Measurements from ENCODE around the gene CTU1. TPM values are rescaled to one million over a fixed set of nuclear protein-coding genes. Genes with fewer than 3 reads are reported as not detected.
"Not testable (repeated sequence)": the region's sequence is repeated elsewhere in the genome, so short reads cannot be mapped to it uniquely, and the experiment has no call there.

CTU1 gene
- total RNA-seq, result 1 to 10 TPM; 7.2 to 9.1 TPM

DNA sequence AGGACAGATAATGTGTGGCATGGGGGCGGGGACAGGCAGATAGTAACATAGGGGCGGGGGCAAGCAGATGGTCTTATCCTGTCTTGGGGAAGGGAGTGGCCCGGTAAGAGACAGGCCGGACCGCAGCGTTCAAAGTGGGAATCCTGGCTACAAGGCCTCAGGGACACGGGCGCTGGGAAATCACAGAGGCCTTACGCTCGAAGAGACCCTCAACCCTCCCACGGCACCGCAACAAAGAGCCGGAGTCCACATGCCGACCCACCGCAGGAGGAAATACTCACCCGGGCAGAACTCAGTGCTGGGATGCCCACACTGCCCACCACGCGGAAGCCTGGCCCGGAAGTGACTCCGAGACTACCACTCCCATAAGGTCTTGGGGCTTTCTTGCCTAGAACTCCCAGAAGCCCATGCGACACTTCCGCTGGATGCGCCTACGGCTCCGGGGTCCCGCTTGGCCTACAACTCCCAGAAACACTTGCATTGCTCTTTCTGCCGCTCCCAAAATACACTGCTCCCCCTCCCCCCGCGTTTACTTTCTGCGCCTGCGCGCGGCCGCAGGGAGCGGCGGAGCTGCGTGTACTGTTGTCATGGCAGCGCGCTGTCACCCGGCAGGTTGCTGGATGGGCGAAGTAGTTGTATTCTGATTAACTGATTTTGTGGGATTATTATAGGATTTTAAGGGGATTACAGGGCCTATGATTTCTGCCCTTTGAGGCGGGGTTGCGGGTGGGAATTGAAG, at the start of gene CTU1:
CTU1 (minus strand) TSS at position 344 of the 739 bp plus-strand sequence. CDS start 3,840 bp downstream, outside the sequence.
- Mint-ChIP-seq H3K36me3 (ENCODE audit: low read depth) (peaks cover 29% of the 10 kb centered on the region), H3K27ac (peak within 1 kb of the TSS; percentile 91), H3K9me3 (ENCODE audit: low read depth) (no peaks in the 10 kb centered on the region), H3K27me3 (no peaks in the 10 kb centered on the region), H3K4me3 (peak within 1 kb of the TSS; percentile 92), H3K4me1 (peaks cover 36% of the 10 kb centered on the region)
- ChIA-PET POLR2A (no interaction called here), CTCF (interaction anchor here (1.0 kb wide), 1 partner anchor 12 kb away, joined by 3 read pairs; no protein-coding TSS in a partner anchor)
- intact Hi-C loops (cut with DNase I, micrococcal nuclease), result loop anchor here (1.0 to 5.0 kb wide), 14 partner anchors 231 to 1239 kb away; partner anchors contain the start of genes JOSD2 (in 1 of the 2), POLD1 (in 1 of the 2), PPP2R1A (in 1 of the 2) and VRK3 (in 1 of the 2)
- DNase-seq (peak; percentile 99), ATAC-seq (peak; percentile 98)

DNA sequence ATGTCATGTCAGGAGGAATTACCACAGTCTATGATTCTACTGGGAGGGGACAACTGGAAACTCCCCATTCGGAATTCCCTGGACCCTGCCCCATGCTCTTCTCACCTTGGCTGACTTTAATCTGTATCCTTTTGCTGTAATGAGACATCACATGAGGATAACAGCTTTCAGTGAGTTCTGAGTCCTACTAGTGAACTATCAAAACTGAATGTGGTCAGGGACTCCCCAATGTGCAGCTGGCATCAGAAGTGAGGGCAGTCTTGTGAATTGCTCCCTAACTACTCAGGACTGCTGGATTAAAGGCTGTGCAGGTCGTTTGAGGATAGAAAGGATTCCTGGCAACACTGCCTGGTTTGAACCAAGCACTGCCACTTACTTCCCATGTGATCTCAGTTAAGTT, 49.1 kb upstream of the CTU1 start:
- peak; percentile 31 for ATAC-seq

DNA sequence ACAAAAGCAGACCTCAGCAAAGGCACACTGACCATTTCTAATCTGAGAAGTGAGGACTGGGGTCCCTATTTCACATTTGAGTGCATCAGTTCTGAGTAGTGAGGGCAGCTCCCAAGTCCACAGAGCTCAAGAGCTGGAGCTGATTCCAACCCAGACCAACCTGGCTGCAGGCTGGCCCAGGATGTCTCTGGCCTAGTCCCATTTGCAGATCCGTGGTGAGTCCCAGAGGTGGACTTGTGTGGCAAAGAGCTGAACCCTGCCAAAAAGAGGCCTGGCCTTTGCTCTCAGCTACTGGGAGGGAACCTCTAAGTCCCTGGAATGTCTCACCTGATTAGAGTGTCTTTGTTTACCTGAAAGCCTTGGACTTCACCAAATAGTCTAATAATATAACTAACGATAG, 48.5 kb upstream of the CTU1 start:
- no peak for ATAC-seq
- H3K4me1 Mint-ChIP-seq, result peaks cover 5% of the 10 kb centered on the region
- no peaks in the 10 kb centered on the region for H3K9me3 Mint-ChIP-seq (ENCODE audit: low read depth)
- no peak overlapping the region for H3K27ac Mint-ChIP-seq
- CTCF ChIA-PET, result interaction anchor here (0.7 to 5.7 kb wide), 5 partner anchors 11 to 500 kb away, joined by 3 to 43 read pairs (median 3); no protein-coding TSS in a partner anchor
- H3K4me3 Mint-ChIP-seq, result no peak overlapping the region
- intact Hi-C loops (cut with DNase I, micrococcal nuclease), result no loop called here
- H3K27me3 Mint-ChIP-seq, result peaks cover 2% of the 10 kb centered on the region
- POLR2A ChIA-PET, result interaction anchor here (1.4 kb wide), 1 partner anchor 102 kb away, joined by 3 read pairs; no protein-coding TSS in a partner anchor
- DNase-seq, result no peak
- H3K36me3 Mint-ChIP-seq (ENCODE audit: low read depth), result no peaks in the 10 kb centered on the region

More for the DNA sequence above, 49.1 kb upstream of the CTU1 start:
- H3K4me1 Mint-ChIP-seq, result peaks cover 5% of the 10 kb centered on the region
- H3K9me3 Mint-ChIP-seq (ENCODE audit: low read depth), result no peaks in the 10 kb centered on the region
- ChIA-PET POLR2A (no interaction called here), CTCF (interaction anchor here (0.7 to 5.7 kb wide), 8 partner anchors 8 to 500 kb away, joined by 3 to 43 read pairs (median 4); no protein-coding TSS in a partner anchor)
- H3K36me3 Mint-ChIP-seq (ENCODE audit: low read depth), result no peaks in the 10 kb centered on the region
- intact Hi-C loops (cut with DNase I, micrococcal nuclease), result no loop called here
- no peak overlapping the region for H3K27ac Mint-ChIP-seq
- H3K27me3 Mint-ChIP-seq, result peaks cover 2% of the 10 kb centered on the region
- H3K4me3 Mint-ChIP-seq, result no peak overlapping the region
- no peak for DNase-seq

DNA sequence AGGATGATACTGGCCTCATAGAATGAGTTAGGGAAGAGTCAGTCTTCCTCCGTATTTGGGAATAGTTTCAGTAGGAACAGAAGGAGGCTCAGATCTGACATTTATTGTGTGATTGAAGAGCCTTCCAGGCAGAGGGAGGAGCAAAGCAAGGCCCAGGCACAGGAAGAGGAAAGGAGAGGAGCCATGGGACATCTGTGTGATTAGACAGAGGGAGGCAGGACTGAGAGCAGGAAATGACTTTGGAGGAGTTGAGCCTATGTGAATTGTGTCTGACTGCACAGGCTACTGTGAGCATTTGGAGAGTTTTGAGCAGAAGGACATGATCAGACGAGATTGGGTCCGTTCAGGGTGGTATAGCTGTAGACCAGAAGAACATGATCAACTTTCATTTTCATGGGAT, 42.4 kb upstream of the CTU1 start:
- intact Hi-C loops (cut with DNase I, micrococcal nuclease), result no loop called here
- no peak for ATAC-seq
- Mint-ChIP-seq H3K27me3 (peaks cover 2% of the 10 kb centered on the region), H3K4me3 (no peak overlapping the region), H3K4me1 (no peaks in the 10 kb centered on the region), H3K27ac (no peak overlapping the region), H3K9me3 (ENCODE audit: low read depth) (no peaks in the 10 kb centered on the region), H3K36me3 (ENCODE audit: low read depth) (no peaks in the 10 kb centered on the region)
- CTCF ChIA-PET, result no interaction called here
- DNase-seq, result no peak
- POLR2A ChIA-PET, result no interaction called here

DNA sequence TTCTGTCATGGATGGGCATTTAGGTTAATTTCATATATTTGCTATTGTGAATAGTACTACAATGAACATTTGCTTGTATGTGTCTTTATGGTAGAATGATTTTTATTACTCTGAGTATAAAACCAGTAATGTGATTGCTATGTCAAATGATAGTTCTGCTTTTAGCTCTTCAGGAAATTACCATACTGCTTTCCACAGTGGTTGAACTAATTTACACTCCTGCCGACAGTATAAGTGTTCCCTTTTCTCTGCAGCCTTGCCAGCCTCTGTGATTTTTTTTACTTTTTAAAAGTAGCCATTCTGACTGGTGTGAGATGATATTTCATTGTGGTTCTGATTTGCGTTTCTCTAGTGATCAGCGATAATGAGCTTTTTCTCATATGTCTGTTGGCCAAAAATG, 40.4 kb upstream of the CTU1 start:
- intact Hi-C loops (cut with DNase I, micrococcal nuclease), result no loop called here
- no peak for DNase-seq
- ATAC-seq, result no peak
- no peak overlapping the region for H3K4me3 Mint-ChIP-seq
- no peak overlapping the region for H3K27ac Mint-ChIP-seq
- H3K36me3 Mint-ChIP-seq (ENCODE audit: low read depth), result no peaks in the 10 kb centered on the region
- POLR2A ChIA-PET, result no interaction called here
- H3K27me3 Mint-ChIP-seq, result peaks cover 2% of the 10 kb centered on the region
- H3K4me1 Mint-ChIP-seq, result no peaks in the 10 kb centered on the region
- CTCF ChIA-PET, result interaction anchor here (3.0 kb wide), 1 partner anchor 9 kb away, joined by 15 read pairs; no protein-coding TSS in a partner anchor
- H3K9me3 Mint-ChIP-seq (ENCODE audit: low read depth), result no peaks in the 10 kb centered on the region

DNA sequence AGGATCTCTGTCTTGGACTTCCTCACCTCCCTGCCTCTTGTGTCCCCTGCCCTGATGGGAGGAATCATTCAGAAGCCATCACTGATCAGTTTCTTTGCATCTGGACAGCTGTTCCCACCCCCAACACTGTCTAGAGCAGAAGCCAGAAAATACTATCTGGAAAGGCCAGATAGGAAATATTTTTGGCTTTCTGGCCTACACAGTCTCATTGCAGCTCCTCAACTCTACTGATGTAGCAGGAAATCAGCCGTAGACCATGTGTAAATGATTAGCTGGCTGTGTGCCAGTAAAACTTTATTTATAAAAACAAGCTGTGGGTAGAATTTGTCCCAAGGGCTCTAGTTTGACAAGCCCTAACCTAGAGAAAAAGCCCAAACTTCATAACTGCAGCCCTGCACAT, 39.5 kb upstream of the CTU1 start:
- Mint-ChIP-seq H3K4me1 (no peaks in the 10 kb centered on the region), H3K27me3 (no peaks in the 10 kb centered on the region), H3K27ac (no peak overlapping the region), H3K9me3 (ENCODE audit: low read depth) (no peaks in the 10 kb centered on the region), H3K36me3 (ENCODE audit: low read depth) (no peaks in the 10 kb centered on the region), H3K4me3 (no peak overlapping the region)
- CTCF ChIA-PET, result interaction anchor here (0.6 to 3.0 kb wide), 4 partner anchors 10 to 372 kb away, joined by 3 to 15 read pairs (median 3); no protein-coding TSS in a partner anchor
- ATAC-seq (no peak), DNase-seq (no peak)
- POLR2A ChIA-PET, result no interaction called here
- intact Hi-C loops (cut with DNase I, micrococcal nuclease), result no loop called here

DNA sequence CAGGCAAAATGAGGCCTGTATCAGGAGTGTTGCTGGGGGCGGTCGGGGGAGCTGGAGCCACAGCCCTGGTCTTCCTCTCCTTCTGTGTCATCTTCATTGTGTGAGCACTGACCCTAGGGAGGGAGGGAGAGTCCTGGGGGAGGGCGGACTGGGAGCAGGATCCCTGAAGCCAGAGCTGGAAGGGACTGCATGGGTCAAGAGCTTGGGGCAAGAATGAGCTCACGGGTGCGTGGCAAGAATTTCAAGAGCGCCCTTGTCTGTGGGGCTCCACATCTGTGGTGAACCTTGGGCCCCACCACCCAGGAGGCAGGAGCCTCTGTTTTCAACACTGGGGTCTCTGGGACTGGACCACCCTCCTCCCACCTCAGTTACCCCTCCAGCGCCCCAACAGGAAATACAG, 38.5 kb upstream of the CTU1 start:
- Mint-ChIP-seq H3K27ac (no peak overlapping the region), H3K27me3 (no peaks in the 10 kb centered on the region), H3K9me3 (ENCODE audit: low read depth) (no peaks in the 10 kb centered on the region), H3K4me3 (no peak overlapping the region), H3K36me3 (ENCODE audit: low read depth) (no peaks in the 10 kb centered on the region), H3K4me1 (no peaks in the 10 kb centered on the region)
- DNase-seq (no peak), ATAC-seq (no peak)
- CTCF ChIA-PET, result no interaction called here
- POLR2A ChIA-PET, result interaction anchor here (0.7 kb wide), 1 partner anchor 17 kb away, joined by 3 read pairs; no protein-coding TSS in a partner anchor
- intact Hi-C loops (cut with DNase I, micrococcal nuclease), result no loop called here

DNA sequence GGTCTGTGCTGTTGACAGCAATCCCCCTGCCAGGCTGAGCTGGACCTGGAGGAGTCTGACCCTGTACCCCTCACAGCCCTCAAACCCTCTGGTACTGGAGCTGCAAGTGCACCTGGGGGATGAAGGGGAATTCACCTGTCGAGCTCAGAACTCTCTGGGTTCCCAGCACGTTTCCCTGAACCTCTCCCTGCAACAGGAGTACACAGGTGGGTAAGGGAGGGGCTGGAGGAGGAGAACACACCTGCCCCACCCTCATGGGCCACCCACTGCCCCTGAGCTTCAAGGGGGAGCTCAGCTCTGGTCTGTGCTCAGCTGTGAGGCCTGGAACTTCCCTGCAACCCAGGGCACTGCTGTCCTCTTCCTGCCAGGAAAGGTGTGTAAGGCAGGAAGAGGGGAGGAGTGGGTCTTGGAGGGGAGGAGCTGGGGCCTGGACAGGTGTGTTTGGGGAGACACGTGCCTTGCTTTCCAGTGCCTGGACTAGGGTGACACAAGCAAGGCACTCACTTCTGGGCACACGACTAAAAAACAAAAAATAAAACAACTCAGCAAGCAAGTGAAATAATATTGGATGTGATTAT, 37.8 kb upstream of the CTU1 start:
- H3K9me3 Mint-ChIP-seq (ENCODE audit: low read depth), result no peaks in the 10 kb centered on the region
- CTCF ChIA-PET, result interaction anchor here (0.9 to 1.5 kb wide), 2 partner anchors 11 to 12 kb away, joined by 3 to 4 read pairs; no protein-coding TSS in a partner anchor
- H3K4me3 Mint-ChIP-seq, result no peak overlapping the region
- no peaks in the 10 kb centered on the region for H3K4me1 Mint-ChIP-seq
- H3K27me3 Mint-ChIP-seq, result no peaks in the 10 kb centered on the region
- POLR2A ChIA-PET, result no interaction called here
- ATAC-seq, result no peak
- no peak for DNase-seq
- no peaks in the 10 kb centered on the region for H3K36me3 Mint-ChIP-seq (ENCODE audit: low read depth)
- intact Hi-C loops (cut with DNase I, micrococcal nuclease), result no loop called here
- no peak overlapping the region for H3K27ac Mint-ChIP-seq

DNA sequence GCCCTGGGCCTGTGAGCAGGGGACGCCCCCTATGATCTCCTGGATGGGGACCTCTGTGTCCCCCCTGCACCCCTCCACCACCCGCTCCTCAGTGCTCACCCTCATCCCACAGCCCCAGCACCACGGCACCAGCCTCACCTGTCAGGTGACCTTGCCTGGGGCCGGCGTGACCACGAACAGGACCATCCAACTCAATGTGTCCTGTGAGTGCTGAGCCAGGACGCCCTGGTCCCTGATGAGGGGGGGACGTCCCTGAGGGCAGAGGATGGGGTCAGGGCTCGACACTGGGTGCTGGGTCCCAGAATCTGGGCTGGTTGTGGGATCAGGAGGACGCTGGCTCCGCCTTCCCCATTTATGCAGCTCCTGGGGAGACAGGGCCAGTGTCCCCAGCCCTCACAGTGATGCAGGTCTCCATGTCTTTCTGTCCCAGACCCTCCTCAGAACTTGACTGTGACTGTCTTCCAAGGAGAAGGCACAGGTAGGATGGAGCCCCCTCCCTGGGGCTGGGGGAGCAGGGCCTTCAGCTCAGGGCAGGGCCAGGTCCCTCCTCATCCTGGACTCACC, 36.4 kb upstream of the CTU1 start:
- no peak for DNase-seq

DNA sequence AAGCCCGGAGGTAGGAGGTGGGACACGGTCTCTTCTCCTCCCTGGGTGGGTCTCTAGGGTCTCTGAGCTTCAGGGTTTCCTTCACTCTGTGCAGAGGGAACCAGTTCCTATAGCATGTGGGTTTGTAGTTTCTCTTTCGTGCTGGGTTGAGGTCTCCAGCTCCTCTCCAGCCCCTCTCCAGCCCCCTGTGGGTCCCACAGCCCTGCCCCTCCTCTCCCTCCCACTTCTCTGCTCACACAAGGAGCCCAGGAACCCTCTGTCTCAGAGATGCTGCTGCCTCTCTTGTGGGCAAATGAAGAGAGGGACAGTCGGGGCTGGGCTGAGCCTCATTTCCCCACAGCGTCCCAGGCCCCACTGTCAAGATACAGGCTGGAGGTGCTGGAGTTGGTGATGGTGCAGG, 35.3 kb upstream of the CTU1 start:
- Mint-ChIP-seq H3K27ac (no peak overlapping the region), H3K36me3 (ENCODE audit: low read depth) (no peaks in the 10 kb centered on the region), H3K9me3 (ENCODE audit: low read depth) (no peaks in the 10 kb centered on the region), H3K4me3 (no peak overlapping the region), H3K27me3 (no peaks in the 10 kb centered on the region), H3K4me1 (no peaks in the 10 kb centered on the region)
- no peak for DNase-seq
- POLR2A ChIA-PET, result no interaction called here
- intact Hi-C loops (cut with DNase I, micrococcal nuclease), result no loop called here
- ATAC-seq, result no peak
- CTCF ChIA-PET, result no interaction called here

More for the DNA sequence above, 36.4 kb upstream of the CTU1 start:
- ATAC-seq, result no peak
- no peaks in the 10 kb centered on the region for H3K36me3 Mint-ChIP-seq (ENCODE audit: low read depth)
- H3K4me1 Mint-ChIP-seq, result no peaks in the 10 kb centered on the region
- no peak overlapping the region for H3K27ac Mint-ChIP-seq
- no peaks in the 10 kb centered on the region for H3K27me3 Mint-ChIP-seq
- H3K4me3 Mint-ChIP-seq, result no peak overlapping the region
- intact Hi-C loops (cut with DNase I, micrococcal nuclease), result no loop called here
- CTCF ChIA-PET, result interaction anchor here (1.2 to 1.5 kb wide), 2 partner anchors 9 to 12 kb away, joined by 3 read pairs; no protein-coding TSS in a partner anchor
- POLR2A ChIA-PET, result no interaction called here
- H3K9me3 Mint-ChIP-seq (ENCODE audit: low read depth), result no peaks in the 10 kb centered on the region

DNA sequence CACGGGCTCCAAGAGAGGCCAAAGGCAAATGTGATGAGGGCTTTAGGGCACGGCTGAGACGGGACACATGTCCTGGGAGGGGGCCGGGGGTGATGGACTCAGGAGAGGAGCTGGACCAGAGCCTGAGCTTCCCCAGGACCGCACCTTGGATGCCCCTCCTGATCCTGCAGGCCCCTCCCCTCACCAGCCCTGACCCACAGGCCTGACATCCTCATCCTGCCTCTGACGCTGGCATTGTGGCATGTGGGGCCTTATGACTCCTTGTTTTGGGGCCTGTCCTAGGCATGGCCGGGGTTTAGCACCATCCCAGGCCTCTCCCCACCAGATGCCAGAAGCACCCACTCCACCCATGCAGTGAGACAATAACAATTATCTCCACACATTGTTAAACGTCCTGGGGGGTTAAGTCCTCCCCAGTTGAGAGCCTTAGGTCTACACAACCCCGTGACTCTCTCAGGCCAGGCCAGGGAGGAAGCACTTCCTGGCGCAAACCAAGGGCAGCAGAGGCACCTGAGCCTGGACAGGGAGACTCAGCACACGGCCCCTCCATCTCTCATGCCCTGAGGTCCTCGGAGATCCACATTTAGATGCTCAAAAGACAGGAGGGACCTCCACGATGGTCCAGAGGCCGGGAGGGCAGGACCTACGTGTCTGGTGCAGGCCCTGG, 34.7 kb upstream of the CTU1 start:
- intact Hi-C loops (cut with DNase I, micrococcal nuclease); POLR2A ChIA-PET; H3K27me3 Mint-ChIP-seq; H3K4me3 Mint-ChIP-seq; H3K4me1 Mint-ChIP-seq; ATAC-seq; DNase-seq; CTCF ChIA-PET; H3K27ac Mint-ChIP-seq; H3K36me3 Mint-ChIP-seq (ENCODE audit: low read depth); H3K9me3 Mint-ChIP-seq (ENCODE audit: low read depth): not testable (repeated sequence)
